Measurements from ENCODE around the gene HPX.
A peak's percentile ranks its signal among the peaks of the same experiment; 100 is the strongest.
"Not testable (repeated sequence)": the region's sequence is repeated elsewhere in the genome, so short reads cannot be mapped to it uniquely, and the experiment has no call there.

HPX gene

DNA sequence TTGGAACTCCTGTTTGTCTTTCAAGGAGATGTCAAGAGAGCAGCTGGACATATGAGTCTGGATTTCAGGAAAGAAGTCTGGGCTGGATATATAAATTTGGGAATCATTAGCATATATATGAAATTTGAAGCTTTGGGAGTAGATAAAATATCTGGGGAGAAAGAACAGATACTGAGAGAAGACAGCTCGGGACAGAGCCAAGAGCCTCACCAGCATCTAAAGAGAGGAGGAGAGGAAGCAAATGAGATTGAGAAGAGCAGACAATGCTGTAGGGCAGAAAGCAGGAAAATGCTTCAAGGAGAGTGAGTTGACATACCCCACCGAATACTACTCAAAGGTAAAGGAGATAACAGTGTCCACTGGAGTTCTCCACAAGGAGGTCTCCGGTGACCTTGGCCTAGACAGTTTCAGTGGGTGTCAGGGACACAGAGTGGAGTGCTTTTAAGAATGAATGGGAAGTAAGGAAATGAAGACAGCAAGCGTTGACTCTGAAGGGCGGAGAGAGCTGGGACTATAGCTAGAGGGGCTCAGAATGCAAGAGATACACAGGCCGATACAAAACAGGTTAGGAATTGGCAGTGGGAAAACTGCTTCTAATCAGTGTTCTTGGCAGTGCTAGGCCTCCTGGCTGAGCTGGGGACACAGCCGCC, 22.8 kb downstream of the HPX start:
- DNase-seq (ENCODE audit: low read depth in 1 of 2, low spot score in 1 of 2) = no peak

DNA sequence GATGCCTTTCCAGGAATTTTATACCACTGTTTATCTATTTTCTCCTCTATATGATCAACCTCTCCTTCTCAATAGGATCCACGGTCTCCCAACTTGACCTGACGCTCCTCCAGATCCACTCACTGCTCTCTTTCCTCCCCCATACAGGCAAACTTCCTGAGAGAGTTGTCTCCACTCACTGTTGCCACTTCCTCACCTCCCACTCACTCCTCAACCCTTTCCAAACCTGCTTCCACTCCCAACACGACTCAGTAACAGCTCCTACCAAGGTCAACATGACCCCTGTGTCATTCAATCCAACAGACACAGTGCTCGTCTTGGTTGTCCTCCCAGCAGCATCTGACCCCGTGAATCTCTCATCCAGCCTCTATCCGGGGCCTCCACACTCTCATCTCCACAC, 25.0 kb downstream of the HPX start:
- no peak for DNase-seq (ENCODE audit: low read depth in 1 of 2, low spot score in 1 of 2)

DNA sequence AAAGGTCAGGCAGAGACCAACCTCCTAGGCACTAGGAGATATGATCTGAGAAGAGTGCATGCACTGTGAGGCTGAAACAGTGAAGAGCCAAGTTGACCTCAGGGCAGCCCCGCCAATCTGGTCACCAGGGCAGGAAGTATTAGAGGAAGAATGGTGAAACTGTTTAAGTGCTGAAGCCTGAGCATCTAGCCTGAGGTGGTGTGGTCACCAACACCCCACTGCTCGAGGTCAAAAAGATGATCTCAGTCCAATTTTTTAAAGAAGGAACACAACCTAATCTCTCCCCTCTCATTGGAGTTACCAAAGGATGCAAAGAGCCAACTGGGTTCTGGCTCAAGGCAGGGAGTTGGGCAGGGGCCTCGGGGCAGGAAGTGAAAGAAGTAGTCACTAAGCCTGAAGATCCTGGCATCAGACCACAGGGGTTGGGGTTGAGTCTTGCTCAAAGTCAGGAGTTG, 25.9 kb downstream of the HPX start:
- no peak for DNase-seq (ENCODE audit: low read depth in 1 of 2, low spot score in 1 of 2)

DNA sequence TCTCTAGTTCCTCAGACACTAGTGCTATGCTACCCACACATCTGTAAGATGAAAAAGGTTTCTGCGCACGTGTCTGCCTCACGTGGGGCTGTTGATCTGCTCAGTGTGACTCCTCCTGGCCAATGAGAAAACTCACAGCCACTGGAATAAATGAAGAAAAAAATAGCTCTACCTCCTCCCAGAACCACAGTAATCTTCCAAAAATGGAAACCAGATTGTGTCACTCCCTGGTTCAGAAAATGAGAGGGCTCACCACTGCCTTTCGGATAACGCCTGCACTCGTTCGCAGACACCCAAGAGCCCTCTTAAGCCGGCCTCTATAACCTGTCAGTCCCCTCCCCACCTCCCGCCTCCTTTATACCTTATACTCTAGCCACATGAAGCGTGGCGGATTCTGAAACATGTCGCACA, 27.0 kb downstream of the HPX start:
- DNase-seq (ENCODE audit: low read depth in 1 of 2, low spot score in 1 of 2) = no peak

DNA sequence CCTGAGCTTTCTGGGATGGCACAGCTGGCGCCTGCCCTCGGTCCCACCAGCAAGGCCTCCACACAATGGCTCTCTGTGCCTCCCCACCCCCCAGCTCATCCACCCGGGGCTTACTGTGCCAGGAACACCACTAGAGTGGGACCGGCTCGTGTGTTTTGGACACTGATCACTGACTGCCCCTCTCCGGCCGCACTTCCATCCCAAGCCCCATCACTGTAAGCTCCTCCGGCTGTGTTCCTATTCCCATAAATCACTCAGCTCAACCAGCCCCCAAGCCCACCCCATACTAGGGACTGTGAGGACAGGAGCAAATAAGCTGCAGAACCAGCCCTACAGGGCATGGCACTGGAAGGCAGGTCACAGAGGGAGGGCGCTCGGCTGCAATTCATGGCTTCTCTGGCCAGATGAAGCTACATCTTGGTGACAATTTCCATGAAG, 29.2 kb downstream of the HPX start:
- no peak for DNase-seq (ENCODE audit: low read depth in 1 of 2, low spot score in 1 of 2)

DNA sequence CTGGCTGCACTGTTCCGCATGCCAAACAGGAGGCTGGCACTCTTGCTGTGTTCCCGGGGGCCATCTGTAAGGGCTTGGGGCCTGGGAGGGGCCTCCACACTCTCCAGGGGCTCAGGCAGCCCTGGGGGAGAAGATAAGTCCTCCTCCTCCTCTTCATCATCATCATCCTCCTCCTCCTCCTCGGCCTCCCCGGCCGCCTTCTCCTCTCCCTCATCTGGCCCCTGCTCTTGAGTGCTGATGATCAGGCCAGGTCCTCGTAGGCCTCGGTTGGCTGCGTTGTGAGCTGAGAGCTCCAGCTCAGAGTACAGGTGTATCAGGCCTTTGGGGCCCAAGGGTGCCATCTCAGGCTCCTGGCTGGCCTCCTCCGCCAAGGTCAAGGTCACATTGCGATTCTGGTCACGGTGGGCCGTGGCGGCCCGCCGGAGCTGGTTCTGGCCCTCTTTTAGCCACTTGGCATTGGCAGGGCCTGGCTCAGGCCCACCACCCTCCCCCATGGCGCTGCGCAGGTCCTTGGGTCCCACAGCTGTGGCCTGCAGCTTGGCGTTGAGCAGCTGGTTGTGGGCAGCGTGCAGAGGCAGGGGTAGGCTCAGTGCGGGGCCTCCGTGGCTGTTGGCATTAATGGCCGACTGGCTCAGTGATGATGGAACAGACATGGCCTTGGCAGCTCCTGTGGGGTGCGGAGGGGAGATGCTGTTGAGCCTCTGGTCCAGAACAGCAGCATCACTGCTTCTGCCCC, 29.9 kb downstream of the HPX start:
- no peak for DNase-seq (ENCODE audit: low read depth in 1 of 2, low spot score in 1 of 2)

DNA sequence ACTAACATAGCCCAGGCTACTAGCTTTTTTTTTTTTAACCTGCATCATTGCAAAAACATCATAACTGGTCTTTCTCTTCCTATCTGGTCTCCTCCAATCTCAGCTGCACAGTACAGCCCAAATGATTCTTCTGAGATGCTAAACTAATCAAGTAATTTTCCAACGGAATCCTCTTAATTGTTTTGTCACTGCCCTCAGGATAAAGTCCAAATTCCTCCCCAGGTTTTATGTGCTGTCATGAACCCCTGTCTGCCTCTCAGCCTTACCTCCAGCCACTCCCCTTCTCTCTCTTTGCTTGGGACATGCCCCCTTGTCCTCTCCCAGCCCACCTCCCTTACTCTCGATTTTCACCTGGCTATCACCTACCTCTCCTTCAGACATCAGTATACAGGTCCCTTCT, 34.4 kb downstream of the HPX start:
- DNase-seq (ENCODE audit: low read depth in 1 of 2, low spot score in 1 of 2) = no peak

DNA sequence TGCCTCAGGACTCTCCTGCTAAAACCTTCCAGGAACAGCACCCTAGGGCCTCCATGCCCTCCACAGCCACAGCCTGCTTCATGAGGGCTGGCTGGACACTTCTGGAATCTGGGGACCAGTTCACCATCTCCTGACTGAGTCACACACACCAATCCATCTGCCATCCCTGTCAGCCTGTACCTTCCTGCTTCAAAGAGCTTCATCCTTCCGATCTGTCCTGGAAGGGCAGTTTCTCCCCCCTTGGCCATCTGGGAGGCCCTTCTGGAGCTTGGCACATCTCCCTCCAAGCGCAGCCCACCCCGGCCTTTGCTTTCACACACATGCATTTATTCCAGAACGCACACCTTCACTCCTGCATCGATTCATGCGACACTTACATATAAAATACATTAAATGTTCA, 34.9 kb downstream of the HPX start:
- no peak for DNase-seq (ENCODE audit: low read depth in 1 of 2, low spot score in 1 of 2)

DNA sequence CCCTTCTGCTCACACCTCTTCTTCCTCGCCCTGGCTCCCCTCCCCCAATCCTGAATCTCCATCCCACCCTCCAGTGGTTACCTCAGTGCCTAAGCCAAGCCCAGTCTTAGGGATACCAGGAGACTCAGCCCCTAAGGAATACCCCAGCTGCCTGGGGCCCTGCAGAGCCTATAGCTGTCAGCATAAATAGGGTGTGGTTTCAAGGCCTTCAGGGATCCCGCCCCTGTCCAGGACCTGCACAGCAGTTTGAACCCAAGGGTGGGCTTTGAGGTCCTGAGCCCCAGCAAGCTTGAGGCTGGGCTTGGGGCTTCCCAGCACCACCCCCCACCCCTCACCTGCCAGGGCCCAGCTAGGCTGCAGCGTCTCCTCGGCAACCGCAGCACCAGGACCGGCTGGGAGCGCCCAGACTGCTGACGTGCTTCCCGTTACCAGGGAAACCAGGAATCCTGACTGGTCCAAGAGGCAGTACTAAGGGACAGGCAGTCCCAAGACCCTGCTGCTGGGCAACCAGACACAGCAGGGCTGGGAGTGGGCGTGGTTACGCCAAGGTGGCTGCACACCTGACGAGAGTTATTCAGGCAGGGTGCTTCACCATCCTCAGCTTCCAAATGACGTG, 35.6 kb downstream of the HPX start:
- DNase-seq (ENCODE audit: low read depth in 1 of 2, low spot score in 1 of 2) = no peak

DNA sequence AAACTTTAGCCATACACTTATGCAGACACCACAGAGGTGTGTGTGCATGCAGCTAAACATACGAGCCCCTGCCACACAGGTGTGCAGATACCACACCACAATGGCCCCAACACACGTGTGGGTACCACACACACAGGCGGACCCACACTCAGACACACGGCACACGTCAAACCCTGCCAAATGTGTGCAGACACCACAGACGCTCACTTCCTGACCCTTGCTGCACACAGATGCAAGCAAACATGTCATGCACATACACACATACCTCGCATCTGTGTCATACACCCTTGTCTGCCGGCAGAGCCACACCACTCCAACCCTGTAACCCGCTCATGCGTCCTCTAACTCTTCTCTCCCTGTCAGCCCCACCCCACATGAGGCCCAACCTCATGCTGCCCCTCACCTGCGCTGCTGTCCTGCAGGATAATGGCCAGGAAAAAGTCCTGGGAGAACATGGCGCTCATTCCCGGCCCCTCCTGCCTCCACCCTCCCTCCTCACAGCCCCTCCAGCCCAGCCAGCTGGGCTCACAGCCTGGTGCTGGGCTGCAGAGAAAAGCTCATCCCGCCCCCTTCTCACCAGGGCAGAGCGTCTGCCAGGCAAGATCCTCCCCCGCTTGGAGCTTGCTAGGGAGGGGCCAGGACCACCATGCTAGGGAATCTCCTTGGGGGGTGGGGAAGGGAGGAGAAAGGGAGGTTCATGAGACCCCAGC, 36.3 kb downstream of the HPX start:
- no peak for DNase-seq (ENCODE audit: low read depth in 1 of 2, low spot score in 1 of 2)

DNA sequence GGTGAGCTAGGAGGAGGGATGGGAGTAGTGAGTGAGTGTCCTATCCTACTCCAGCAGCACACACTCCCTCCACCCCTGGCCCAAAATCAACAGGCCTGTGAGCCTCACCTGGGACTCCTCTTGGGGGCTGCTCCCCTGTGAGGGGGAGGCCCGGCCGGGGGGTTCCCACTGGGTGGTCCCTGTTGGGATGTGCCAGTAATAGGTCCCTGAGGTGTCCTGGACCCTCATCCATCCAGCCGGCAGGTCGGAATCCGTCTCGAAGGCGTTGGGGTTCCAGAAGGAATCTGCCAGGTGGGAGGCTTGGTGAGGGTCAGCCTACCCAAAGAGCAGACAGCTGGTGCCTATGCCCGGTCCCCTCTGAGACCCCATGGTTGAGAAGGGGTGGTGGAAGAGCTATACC, 37.2 kb downstream of the HPX start:
- no peak for DNase-seq (ENCODE audit: low read depth in 1 of 2, low spot score in 1 of 2)

DNA sequence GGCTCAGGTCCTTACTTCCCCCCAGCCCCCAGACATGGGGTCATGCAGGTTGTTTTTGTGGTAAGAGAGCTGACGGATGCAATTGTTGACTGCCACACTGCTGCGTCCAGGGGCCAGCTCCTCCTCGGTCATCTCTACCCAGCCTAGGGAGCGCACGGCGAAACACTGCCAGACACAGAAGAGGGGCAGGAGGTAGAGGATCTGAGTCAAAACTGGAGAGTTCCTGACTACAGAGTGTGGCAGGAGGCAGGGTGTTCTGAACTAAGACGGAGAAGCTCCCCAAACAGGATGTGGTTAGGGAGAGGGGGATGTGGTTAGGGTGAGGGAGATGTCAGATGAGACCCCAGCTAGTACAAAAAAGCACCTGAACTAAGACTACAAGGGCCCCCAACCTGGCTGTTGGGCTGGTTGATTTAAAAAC, 38.2 kb downstream of the HPX start:
- peak; percentile 41 to 47 for DNase-seq (ENCODE audit: low read depth in 1 of 2, low spot score in 1 of 2)

DNA sequence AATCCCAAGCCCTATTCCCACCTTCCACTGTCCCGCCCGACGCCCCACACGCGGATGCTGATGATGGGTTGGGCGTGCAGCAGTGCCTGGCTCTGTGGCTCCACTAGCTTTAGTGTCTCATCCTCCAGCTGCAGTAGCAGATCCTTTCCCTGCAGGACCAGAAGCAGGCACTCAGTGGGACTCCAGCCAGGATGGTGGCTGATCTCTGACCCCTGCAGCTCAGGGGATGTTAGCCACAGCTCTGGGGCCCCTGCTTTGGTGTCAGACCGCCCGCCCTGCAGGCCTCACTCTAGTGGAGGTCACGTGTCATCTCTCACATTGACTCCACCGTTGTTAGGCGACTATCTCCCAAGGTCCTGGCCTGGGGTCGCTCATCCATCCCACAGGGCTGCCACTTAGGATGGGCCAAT, 38.7 kb downstream of the HPX start:
- DNase-seq (ENCODE audit: low read depth in 1 of 2, low spot score in 1 of 2) = no peak

DNA sequence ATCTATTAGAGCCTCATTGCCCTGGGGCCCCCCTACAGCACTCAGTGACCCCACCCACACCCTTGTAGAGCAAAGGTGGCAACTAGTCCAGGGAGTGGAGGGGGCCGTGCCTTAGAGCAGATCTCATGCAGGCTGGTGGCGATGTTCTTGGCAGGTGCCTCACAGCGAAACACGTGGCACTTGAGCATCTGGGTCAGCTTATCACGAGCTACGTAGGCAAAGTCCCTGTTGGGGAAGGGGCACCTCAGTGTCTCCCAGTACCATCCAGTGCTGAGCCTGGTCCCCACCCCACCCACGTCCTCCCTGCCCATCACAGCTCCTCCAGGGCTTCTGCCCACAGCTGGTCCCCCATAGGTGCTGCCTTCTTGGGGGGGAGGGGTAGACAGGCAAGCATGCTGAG, 39.3 kb downstream of the HPX start:
- DNase-seq (ENCODE audit: low read depth in 1 of 2, low spot score in 1 of 2) = no peak

DNA sequence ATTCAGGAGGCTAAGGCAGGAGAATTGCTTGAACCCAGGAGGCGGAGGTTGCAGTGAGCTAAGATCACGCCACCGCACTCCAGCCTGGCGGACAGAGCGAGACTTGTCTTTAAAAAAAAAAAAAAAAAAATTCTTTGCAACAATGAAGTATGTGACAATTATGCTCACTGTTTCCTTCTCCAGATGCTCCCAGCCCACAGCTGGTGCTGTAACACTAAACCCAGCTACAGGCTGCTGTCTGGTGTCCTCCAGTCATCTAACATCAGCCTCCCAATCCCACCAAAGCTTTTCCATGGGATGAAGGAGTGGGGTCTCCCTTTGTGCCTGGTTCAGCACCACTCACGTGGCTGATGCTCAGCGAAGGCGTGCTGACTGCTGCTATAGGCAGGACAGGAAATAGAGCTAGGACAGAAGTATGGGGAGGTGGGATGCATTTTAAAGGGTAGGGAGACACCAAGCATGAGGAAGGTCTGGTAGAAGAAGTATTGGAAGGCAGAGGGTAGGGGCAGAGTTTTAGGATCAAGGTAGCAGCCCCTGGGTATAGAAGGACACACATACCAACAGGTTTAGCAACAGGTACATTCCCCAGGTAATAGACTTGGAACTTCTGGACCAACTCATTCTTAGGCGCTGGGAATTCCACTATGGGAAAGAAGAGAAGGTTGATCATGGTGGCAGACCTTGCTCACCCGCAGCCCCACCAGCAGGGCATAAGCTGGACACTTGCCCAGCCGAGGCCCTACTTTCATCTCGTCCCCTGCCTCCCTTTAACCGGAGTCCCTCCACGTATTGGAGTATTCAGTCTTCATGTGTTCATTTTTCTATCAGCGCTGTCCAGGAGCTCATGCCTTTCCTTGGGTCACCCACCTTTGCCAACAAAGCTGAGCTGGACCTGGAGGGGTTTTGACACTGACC, 40.1 kb downstream of the HPX start:
- no peak for DNase-seq (ENCODE audit: low read depth in 1 of 2, low spot score in 1 of 2)

DNA sequence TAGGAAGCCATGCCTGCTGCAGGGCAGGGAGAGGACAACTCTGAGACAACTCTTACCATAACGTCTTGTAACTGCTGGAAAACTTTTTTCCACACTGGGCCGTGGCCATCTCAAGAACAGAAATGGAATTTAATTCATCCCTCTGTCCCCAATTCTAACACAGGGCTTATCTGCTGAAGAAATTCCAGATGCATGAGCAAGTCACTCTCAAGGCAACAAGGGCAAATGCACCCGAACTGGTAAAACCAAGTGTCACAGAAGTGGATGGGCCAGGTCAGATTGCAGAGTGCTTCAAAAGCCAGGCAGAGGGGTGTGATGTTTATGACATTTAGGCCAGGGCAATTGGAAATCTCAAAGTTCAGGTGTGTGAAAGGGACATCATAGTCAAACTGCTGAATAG, 43.2 kb downstream of the HPX start:
- DNase-seq (ENCODE audit: low read depth in 1 of 2, low spot score in 1 of 2) = no peak

DNA sequence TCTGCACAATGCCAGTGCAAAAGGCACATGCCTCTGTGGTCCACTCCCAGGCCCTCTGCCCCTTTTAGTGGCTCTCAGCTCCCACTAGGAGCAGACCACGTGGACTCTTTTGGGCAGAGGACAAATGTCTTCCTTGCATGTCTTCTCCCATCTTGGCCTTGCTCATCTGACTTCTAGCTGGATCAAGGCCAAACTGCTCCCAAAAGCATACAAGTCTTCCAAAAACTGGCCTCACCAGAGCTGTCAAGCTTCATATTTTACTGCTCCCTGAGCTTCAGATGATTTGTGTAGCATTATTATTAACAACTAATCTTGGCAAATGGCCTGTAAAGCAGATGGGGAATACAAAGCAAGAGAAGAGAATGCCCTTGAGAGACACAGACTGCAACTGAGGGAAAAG, 43.6 kb downstream of the HPX start:
- no peak for DNase-seq (ENCODE audit: low read depth in 1 of 2, low spot score in 1 of 2)

DNA sequence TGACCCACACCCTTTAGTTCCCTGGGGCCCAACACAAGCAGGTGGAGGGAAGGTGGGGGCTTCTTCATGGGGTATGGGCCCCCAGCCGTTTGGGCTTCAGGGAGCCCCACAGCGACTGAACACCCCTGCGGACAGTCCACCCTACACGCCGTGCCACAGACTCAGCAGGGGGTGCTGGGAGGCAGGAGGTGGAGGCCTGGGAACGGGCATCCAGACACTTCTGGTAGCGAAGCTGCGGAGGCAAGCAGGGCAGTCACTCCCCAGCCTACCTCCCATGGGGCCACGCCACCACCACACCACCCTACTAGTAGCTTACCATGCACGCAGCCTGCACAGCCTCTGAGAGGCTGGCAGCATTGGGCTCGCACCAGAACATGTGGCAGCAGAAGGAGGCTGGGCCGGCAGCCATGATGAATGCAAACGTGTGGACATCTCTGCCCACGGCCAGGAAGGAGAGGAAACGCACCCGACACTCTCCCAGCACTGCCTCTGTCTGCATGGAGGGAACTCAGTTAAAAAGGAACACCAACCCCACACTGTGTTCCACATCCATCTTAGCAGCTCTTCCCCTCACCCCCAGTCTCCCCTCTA, 45.2 kb downstream of the HPX start:
- no peak for DNase-seq (ENCODE audit: low read depth in 1 of 2, low spot score in 1 of 2)

DNA sequence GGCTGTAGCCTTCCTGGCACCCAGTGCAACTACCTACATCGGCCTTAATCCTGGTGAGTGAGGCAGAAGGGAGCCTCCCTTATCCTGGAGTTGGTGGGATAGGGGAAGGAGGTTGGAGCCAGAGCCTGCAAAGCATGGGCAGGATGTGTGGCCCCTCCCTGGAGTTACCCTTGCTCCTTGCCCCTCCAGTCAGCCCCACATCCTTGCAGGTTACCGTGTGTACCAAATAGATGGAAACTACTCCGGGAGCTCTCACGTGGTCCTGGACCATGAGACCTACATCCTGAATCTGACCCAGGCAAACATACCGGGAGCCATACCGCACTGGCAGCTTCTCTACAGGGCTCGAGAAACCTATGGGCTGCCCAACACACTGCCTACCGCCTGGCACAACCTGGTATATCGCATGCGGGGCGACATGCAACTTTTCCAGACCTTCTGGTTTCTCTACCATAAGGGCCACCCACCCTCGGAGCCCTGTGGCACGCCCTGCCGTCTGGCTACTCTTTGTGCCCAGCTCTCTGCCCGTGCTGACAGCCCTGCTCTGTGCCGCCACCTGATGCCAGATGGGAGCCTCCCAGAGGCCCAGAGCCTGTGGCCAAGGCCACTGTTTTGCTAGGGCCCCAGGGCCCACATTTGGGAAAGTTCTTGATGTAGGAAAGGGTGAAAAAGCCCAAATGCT, 46.7 kb downstream of the HPX start:
- no peak for DNase-seq (ENCODE audit: low read depth in 1 of 2, low spot score in 1 of 2)

DNA sequence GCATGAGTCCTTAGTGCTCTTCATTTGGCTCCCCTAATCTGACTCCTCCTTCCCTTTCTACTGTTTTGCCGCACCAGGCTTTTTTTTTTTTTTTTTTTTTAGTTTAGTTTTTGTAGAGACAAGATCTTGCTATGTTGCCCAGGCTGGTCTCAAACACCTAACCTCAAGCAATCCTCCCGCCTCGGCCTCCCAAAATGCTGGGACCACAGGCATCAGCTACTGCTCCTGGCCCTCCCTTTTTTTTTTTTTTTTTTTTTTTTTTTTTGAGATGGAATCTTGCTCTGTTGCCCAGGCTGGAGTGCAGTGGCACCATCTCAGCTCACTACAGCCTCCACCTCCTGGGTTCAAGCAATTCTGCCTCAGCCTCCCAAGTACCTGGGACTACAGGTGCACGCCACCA, 48.5 kb downstream of the HPX start:
- DNase-seq (ENCODE audit: low read depth in 1 of 2, low spot score in 1 of 2) = not testable (repeated sequence)

Data from activated T-helper 1 cell treated with anti-CD3 and anti-CD28 coated beads, Interleukin-2, amount 50 U/mL, for 16 hours (primary cell).